SK-MEL-5 (cell line): ENCODE results near the gene SPACA6. TPM values are rescaled to one million over a fixed set of nuclear protein-coding genes. Genes with fewer than 3 reads are reported as not detected.

Source experiments
- DNase-seq: peaks from one replicate; pipeline ENCODE4 v3.0.0-alpha.2; 2016; ENCODE audit warnings: low read depth, low spot score
- in situ Hi-C: cut with HindIII; loops from 2 replicates; pipeline ENCODE4 v1.10.0; 2016; ENCODE audit warnings: low sequenced_read_pairs, high pct_unique_total_duplicates, low pct_unique_long_range_greater_than_20kb
- total RNA-seq: library from RNA; depleted of rRNA; stranded (reverse); fragments of >200 nt; shearing (Covaris generic); gene quantifications from 2 replicates; pipeline ENCODE4 v1.2.3, GENCODE V29; 2014

SPACA6 gene
- total RNA-seq, 1 experiment from 2014 or later, result 3.5 TPM

DNA sequence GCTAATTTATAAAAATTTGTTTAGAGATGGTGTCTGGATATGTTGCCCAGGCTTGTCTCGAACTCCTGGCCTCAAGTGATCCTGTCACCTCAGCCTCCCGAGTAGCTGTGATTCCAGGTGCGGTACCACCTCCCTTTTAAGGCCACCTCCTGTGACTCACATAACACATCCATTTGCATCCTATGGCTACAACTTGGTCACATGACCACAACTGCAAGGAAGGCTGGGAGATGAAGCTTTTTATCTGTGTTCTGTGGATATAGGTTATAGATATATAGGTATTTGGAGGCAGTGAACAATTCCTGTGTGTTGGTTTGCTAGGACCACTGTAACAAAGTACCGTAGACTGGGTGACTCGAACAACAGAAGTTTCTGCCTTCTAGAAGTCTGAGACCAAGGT lies 6.0 kb downstream of the SPACA6 start:
- in situ Hi-C loops, result no loop called here
- no peak for DNase-seq

DNA sequence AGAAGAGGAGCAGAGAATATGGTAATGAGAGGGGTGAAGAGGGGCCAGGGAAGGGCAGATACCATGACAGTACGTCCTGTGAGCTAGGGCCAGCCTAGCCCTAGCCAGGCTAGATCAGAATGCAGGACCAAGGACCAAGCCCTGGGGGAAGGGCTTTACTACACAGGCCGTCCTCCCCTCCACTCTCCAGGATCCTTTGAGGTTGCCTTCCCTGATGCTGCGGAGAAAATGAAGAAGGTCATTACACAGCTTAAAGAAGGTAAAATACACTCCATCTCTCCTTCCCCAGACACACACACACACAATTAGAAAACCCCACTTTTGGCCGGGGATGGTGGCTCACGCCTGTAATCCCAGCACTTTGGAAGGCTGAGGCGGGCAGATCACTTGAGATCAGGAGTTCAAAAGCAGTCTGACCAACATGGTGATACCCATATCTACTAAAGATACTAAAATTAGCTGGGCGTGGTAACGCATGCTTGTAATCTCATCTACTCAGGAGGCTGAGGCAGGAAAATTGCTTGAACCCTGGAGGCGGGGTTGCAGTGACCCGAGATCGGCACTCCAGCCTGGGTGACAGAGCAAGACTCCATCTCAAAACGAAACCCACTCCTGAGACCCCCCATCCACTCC lies 8.5 kb downstream of the SPACA6 start:
- no peak for DNase-seq
- in situ Hi-C loops, result no loop called here

DNA sequence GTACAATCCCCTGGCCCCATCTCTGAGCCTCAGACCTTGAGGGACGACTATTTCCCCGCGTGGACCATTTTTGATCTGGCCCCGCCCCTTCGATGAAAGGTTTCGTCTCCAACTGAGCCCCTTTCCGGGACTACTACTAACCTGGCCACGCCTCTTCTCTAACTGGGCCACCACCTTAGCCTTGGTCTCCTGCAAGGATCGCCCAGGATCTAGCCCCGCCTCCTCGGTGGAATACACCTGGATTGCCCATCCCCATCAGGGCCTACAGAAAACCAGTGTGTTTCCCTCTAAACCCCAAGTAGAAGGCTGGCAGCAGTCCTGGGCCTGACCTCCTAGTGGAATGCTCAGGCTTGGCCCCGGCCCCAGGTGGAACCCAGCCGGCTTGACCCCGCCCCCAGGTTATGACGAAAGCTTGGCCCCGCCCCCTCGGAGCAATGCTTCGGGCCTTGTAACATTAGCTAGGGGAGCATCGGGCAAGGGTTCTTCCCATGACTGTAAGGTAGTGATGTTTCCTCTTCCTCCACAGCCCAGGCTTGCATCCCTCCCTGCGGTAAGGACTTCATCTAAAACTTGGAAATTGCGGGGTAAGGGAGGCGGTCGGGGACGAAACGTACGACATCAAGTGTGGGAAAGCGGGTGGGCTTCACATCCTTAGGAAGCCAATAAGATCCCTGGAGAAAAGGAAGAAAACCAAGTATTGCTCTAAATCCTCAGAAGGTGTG lies 9.1 kb downstream of the SPACA6 start:
- DNase-seq, result no peak
- in situ Hi-C loops, result no loop called here

DNA sequence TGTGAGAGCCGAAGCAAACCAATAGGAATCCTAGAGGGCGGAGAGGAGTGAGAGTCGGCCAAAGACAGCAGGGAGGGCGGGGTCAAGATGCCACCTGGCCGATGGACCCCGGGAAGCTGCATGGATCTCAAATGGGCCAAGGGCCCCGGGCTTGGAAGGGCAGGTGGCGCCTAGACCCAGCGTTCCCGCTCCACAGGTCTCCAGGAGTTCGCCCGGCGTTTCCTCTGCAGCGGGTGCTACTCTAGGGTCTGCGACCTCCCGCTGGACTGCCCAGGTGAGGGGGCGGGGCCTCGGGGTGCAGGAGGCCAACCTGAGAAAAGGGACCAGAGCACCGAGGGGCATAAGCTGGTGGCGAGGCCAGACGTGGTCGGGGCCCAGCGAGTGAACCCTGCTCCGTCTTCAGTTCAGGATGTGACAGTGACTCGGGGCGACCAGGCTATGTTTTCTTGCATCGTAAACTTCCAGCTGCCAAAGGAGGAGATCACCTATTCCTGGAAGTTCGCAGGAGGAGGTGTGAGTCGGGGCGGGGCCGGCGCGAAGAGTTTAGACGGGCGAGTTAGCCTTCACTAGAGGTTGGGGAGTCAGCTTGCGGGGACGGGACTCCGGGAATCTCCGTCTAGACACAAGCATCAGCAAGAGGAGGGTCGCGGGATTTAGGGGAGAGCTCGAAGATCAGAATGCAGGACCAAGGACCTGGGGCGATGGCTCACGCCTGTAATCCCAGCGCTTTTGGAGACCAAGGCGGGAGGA lies 9.9 kb downstream of the SPACA6 start:
- in situ Hi-C loops, result no loop called here
- DNase-seq, result no peak

DNA sequence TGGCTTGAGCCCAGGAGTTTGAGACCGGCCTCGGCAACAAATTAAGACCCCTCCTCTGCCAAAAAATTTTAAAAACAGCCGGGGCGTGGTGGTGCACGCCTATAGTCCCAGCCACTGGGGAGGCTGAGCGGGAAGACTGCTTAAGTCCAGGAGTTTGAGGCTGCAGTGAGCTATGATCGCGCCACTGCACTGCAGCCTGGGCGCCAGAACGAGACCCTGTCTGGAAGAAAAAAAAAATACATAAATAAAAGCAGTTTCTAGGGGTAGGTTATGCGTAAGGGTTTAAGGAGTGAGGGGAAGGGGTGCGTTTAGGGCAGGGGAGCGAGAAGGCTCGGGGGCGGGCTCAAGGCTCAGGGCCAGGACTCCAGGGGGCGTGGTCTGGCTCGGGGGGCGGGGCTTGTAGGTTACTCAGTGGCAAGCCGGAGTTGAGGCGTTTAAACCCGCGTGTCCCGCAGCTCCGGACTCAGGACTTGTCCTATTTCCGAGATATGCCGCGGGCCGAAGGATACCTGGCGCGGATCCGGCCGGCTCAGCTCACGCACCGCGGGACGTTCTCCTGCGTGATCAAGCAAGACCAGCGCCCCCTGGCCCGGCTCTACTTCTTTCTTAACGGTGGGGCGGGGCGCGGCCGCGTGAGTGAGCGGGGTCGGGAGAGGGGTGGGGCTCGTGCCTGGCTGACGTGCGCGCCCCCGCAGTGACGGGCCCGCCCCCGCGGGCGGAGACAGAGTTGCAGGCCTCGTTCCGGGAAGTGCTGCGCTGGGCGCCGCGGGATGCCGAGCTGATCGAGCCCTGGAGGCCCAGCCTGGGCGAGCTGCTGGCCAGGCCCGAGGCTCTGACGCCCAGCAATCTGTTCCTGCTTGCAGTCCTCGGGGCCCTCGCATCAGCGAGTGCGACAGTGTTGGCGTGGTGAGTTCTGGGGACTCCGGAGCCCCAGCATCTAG lies 10.7 kb downstream of the SPACA6 start:
- in situ Hi-C loops, result no loop called here
- peak; percentile 89 for DNase-seq

DNA sequence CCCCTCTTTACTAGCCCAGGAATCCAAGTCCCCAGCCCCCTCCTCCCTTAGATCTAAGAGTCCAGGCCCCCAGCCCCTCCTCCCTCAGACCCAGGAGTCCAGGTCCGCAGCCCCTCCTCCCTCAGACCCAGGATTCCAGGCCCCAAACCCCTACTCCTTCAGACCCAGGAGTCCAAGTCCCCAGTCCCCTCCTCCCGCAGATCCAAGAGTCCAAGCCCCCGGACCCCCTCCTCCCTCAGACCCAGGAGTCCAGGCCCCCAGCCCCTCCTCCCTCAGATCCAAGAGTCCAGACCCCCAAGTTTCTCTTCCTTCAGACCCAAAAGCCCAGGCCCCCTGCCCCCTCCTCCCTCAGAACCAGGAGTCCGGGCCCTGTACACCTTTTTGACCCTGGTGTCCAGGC lies 11.5 kb downstream of the SPACA6 start:
- no peak for DNase-seq
- in situ Hi-C loops, result no loop called here

DNA sequence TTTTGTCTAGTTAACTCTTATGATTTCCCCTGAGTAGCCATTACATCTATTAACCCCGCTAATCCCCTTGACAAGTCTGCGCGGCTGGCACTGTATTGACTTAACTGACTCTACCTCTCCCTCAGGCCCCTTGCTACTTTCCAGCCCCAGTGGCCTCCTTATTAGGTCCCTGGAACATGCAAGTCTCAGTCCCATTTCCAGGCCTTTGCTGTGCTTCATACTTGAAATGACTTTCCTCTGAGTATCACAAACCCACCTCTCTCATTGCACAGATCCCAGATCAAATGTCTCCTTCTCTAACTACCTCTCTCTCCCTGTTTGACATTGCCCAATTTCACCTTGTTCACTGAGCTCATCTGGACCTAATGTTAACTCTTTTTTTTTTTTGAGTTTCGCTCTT lies 13.2 kb downstream of the SPACA6 start:
- in situ Hi-C loops, result no loop called here

DNA sequence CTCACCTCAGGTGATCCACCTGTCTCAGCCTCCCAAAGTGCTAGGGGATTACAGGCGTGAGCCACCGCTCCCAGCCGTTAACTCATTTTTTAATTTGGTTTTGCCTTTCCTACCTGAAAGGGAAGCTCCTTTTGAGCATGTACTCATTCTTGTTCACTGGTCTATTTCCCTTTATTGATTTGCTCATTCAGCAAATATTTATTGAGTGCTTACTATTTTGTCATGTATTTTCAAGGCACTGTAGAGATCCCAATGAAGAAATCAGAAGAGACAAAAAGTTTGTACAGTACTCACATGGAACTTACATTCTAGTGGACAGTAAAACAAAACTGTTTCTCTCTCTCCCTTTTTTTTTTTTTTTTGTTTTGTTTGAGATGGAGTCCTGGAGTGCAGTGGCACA lies 13.8 kb downstream of the SPACA6 start:
- DNase-seq, result no peak
- in situ Hi-C loops, result no loop called here

More for the DNA sequence above, 13.2 kb downstream of the SPACA6 start:
- DNase-seq, result no peak

DNA sequence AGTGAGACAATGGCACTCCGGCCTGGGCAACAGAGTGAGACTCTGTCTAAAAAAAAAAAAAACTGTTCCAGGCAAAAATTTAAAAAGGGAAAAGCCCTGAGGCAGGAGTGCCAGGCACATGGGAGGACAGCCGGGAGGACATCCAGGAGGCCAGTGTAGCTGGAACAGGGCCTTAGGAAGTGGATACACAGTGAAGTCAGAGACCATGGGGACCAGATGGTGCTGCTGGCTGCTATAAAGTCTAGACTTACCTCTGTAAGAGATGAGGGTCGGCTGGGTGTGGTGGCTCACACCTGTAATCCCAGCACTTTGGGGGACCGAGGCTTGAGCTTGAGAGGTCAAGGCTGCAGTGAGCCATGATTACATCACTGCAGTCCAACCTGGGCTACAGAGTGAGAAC lies 15.7 kb downstream of the SPACA6 start:
- in situ Hi-C loops, result no loop called here
- no peak for DNase-seq

DNA sequence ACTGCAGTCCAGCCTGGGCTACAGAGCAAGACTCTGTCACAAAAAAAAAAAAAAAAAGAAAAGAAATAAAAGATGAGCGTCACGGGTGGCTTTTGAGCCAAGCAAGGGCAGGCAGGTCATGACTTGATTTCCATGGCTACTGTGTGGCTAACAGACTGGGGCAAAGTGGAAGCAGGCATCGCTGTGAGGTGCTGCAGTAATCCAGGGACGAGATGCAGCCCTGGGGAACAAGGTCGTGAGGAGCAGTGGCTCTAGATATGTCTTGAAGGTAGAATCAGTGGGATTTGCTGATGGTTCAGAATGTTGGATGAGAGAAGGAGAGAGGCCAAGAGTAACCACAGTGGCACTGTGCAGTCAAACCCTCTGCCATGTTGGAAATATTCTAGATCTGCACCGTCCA lies 16.4 kb downstream of the SPACA6 start:
- in situ Hi-C loops, result no loop called here
- DNase-seq, result no peak

DNA sequence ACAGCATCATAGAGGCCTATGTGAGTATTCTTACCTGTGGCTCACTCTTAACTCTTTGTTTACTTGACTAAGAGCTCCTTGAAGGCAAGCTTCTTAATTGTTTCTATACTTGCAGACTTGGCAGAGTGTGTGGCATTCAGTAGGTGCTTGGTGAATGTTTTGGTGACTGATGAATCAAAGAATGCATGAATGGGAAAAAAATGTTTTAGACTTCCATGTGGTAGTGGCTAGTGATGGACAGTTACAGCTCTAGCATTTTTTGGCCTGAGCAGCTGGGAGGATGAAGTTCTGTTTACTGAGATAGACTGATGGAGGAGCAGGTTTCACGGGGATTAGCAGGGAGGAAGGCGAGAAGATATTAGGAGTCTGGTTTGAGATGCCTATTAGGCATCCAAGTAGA lies 17.0 kb downstream of the SPACA6 start:
- in situ Hi-C loops, result no loop called here
- no peak for DNase-seq

DNA sequence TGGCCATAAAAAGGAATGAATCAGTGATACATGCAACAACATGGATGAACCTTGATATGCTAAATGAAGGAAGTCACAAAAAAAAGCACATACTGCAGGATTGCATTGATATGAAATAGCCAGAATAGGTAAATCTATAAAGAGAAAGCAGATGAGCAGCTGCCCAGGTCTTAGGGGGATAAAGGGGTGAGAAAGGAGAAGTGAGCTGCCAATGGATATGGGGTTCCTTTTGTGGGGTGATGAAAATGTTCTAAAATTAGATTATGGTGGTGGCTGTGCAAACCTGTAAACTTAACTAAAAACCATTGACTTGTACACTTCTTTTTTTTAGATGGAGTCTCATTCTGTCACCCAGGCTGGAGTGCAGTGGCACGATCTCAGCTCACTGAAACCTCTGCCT lies 18.6 kb downstream of the SPACA6 start:
- no peak for DNase-seq
- in situ Hi-C loops, result no loop called here

DNA sequence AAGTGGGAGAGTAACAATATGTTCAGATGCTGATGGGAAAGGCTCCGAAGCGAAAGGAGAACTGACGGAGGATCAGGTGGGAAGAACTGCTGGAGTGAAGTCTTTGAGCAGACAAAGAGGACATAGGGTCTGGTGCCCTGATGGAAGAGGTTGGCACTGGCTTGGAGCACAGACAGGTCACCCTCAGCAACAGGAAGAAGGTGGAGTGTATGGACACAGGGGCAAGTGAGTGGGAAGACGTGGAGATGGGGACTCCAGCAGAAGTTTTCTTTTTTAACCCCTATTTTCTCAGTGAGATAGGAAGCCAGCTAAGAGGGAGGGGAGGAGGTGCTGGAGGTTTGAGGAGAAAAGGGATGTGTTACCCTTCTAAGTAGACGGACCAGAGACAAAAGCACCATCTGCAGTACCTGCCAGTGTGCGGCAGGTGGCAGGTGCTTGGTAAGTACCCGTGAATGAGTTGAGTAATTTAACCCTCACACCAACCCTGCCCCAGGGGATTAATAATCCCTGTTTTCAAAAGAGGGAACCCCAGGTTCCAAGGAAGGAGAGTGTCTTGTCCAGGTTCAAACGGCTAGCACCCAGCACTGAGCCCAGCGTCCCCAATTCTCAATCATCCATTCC lies 19.4 kb downstream of the SPACA6 start:
- in situ Hi-C loops, result no loop called here

DNA sequence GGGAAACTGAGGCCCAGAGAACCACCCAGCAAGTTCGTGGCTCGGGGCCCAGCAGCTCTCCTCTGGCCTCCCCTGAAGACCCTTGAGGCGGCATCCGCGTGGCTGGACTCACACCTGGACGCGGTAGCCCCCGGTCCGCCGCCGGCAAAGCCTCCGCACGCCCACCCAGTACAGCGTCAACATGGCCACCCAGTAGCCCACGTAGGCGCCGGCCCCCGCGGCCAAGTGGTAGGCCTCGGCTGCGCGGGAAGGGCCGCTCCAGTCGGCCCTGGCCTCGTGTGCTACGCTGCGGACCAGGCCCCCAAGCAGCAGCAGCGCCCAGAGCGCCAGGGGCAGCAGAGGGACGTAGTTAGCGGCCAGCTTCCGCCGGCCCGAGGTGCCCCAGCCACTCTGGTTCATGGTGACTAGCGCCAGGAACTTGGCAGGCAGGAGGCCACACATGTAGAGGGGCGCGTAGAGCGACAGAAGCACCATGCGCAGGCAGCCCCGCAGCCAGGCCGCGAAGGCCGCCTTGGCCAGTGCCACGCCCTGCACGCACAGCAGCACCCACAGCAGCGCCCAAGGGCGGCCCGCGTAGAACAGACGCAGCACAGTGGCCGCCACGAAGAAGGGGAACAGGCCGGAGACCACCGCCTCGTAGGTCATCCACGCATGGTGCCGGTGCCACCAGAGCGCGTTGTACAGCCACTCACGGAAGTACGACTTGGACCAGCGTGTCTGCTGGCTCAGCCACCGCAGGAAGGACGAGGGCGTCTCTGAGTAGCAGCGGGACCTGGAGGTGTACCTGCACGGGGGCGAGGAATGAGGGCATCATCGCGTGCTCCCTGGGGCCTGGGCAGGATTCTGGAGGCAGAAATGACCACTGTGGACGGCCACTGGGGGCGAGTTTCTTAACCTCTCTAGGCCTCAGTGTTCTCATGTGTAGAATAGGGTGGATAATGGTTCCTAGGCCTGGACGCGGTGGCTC lies 20.5 kb downstream of the SPACA6 start:
- no peak for DNase-seq
- in situ Hi-C loops, result no loop called here

More for the DNA sequence above, 19.4 kb downstream of the SPACA6 start:
- DNase-seq, result no peak

DNA sequence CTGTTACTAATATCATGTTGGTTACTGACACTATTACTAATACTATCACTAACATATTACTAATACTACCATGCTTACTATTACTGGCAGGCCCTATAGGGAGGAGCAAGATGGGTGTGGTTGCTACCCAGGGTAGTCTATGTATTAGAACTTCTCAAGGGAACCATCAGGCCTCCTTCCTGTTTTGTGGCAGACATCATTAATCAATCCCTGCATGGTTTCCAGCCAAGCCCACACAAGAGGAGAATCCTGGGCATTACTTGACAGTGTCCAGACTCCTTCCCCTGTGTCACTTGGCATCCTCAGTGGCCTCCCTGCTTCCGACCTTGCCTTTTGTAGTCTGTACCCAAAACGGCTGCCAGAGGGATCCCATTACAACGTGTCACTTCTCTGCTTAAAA lies 21.7 kb downstream of the SPACA6 start:
- DNase-seq, result no peak
- in situ Hi-C loops, result no loop called here

DNA sequence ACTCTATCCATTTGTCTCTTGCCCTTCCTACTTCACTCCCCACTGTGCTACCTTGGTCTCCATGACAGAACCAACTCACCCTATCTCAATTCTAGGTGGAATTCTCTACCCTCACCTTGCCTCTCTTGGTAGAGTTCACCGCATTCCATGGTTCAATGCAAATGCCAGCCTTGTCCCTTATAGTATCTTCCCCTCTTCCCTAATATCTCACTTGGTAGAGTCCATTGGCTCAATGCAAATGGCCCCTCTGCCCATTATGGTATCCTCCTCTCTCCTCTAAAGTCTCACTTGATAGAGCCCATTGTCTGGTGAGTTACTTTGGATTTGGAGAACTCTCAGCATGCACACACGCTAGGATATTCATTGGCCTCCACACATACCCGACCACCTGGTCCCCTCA lies 22.7 kb downstream of the SPACA6 start:
- in situ Hi-C loops, result no loop called here
- DNase-seq, result no peak
